Subcutaneous abdominal adipose tissue (tissue), 5 donors: ENCODE data around the gene OSBPL1A.

ENCODE experiments used
- H3K27ac ChIP-seq: one replicate; pipeline ENCODE4 v1.7.0; 2013; ENCODE audit warnings: low read depth, mild to moderate bottlenecking, inconsistent platforms, low read length, moderate library complexity
- H3K27me3 ChIP-seq, 5 donors: one replicate each; pipeline ENCODE4 v1.7.0; 2013; ENCODE audit warnings: low read length in 5 of 5, inconsistent platforms in 1 of 5; ENCODE audit not compliant: control insufficient read depth in 5 of 5, insufficient read depth in 4 of 5
- H3K36me3 ChIP-seq, 5 donors: one replicate each; pipeline ENCODE4 v1.7.0; 2013; ENCODE audit warnings: low read length in 5 of 5; ENCODE audit not compliant: control insufficient read depth in 5 of 5, insufficient read depth in 5 of 5
- H3K4me1 ChIP-seq, 5 donors: one replicate each; pipeline ENCODE4 v1.7.0; 2013; ENCODE audit warnings: low read length in 5 of 5, mild to moderate bottlenecking in 3 of 5, moderate library complexity in 1 of 5; ENCODE audit not compliant: control insufficient read depth in 5 of 5, insufficient read depth in 5 of 5
- H3K4me3 ChIP-seq, 5 donors: one replicate each; pipeline ENCODE4 v1.7.0; 2013; ENCODE audit warnings: low read length in 5 of 5, low read depth in 1 of 5
- H3K9ac ChIP-seq, 5 donors: one replicate each; pipeline ENCODE4 v1.7.0; 2013; ENCODE audit warnings: low read length in 5 of 5, mild to moderate bottlenecking in 4 of 5, moderate library complexity in 3 of 5
- H3K9me3 ChIP-seq, 5 donors: one replicate each; pipeline ENCODE4 v1.7.0; 2013; ENCODE audit warnings: low read length in 5 of 5; ENCODE audit not compliant: control insufficient read depth in 5 of 5
- donor health status: healthy.
- donor health status: healthy.
- donor health status: healthy.
- donor health status: healthy.
- donor health status: healthy.

The OSBPL1A gene

DNA sequence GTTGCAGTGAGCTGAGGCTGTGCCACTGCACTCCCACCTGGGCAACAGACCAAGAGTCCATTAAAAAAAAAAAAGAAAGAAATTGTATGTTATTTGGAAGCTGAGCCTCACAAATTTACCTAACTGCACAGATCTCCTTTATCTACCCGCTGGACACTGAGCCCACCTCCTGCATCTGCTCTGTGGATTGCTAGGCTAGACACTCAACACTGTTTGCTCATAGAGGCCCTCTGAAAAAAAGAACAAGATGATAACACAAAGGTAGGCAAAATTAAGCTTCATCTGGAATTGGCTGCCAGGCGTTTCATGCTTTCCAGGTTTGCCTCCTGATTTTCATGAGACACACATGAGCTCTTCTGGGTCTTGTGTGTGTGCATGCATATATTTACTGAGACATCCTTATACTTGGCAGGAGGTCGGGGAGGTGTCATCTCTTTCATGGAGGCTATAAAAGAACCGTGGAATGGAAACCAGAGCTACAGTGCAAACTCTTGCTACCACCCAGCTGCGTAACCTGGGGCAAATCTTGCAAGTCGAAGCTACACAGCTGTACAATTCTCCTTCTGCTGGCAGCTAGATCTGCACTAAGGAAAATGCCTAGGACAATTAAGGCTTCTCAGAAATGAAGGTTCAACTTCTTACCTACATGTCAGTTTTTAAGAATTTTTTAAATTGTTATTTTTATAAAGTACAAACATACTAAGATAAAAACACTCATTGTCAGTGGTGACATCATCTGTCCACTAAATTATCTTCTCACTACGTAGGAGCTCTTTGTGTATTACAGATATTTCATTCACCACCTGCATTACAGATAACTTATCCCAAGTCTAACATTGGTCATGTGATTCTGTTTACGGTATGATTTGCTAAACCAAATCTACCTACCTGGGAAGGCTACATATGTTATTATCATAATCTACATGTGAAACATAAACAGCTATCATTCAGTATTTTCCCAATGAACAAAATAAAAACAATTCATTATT lies 195.6 kb downstream of the OSBPL1A start:
- H3K36me3 ChIP-seq: no peaks in the 10 kb centered on the region
- H3K4me3 ChIP-seq: no peak overlapping the region
- peaks cover 0 to 8% (median 0%) of the 10 kb centered on the region in 5 donors for H3K4me1 ChIP-seq
- no peak overlapping the region for H3K27ac ChIP-seq
- H3K27me3 ChIP-seq: no peaks in the 10 kb centered on the region
- no peaks in the 10 kb centered on the region for H3K9me3 ChIP-seq
- no peak overlapping the region for H3K9ac ChIP-seq

DNA sequence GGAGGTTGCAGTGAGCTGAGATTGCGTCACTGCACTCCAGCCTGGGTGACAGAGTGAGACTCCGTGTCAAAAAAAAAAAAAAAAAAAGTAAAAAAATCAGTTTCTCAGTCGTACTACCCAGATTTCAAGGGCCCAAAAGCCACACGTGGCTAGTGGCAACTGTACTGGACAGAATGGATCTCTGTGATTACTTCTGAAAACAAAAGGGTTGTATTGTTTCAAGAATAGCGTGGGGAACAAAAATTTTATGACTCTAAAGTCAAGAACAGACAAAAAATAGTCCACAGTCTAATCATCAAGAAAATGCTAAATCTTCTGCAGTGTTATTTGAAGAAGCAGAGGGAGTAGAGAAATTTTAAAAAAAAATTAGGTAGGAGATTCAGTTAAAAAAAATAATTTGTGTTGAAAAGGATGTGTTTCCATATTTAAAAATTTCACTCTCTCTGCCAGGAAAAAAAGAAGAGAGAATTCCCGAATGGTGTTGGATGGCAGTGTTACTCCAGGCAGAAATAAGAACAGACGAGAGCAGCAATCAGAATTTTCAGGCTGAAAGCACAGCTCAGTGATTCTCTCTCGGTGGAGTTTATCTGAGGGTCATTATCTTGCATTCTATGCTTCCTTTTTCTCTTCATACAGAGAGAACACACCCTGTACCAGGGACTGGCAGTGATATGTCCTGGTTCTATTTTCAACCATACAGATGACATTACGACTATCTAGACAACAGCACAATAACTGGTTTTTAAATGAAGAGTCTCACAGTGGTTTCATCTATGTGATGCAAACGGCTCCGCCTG lies 196.9 kb downstream of the OSBPL1A start:
- peaks cover 0 to 5% (median 0%) of the 10 kb centered on the region in 5 donors for H3K36me3 ChIP-seq
- H3K9ac ChIP-seq: no peak overlapping the region
- H3K9me3 ChIP-seq: no peaks in the 10 kb centered on the region
- H3K4me3 ChIP-seq: no peak overlapping the region
- H3K27ac ChIP-seq: no peak overlapping the region
- no peaks in the 10 kb centered on the region for H3K27me3 ChIP-seq
- peaks cover 0 to 8% (median 0%) of the 10 kb centered on the region in 5 donors for H3K4me1 ChIP-seq

DNA sequence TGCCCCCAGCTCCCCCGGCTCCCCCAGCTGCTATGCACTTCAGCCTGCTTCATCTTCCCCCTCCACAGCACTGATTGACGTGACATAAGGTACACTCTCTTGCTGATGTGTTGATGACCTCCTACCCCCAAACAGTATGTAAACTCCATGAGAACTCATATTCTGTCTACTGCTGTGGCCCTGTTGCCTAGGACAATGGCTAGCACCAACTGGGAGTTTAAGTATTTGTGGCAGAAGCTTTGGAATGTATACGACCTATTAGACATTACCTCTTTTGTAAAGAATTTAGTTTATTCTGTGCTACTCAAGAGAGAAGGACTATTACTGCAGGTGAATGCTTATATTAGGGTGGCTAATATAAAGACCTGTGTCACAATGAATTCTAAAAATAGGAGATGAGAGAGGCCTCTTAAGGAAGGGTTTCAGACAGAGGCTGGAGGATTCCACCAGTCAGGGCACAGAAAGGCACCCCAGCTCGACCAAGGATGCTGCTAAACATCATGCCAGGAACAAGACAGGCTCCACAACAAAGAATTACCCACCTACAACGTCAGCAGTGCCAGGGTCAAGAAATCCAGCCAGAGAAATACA lies 198.2 kb downstream of the OSBPL1A start:
- Histone ChIP-seq H3K9ac (no peak overlapping the region), H3K27ac (no peak overlapping the region)

DNA sequence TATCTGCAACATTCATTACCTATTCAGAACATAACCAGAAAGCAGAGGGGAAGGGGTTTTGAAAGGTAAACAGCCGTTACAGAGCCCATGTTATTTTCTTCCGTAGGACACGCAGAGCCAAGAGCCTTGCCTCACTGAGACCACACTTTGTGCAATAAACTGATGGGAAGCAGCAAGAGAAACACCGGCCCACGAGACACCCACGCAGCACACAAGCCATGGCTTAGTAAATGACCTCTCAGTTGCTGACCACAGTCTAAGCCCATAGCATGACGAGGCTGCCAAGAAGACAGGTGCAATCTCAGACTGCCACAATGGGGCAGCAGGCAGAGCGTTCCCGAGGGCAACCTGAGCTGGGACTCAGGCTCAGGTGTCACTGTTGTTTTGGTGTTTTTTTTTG lies 199.2 kb downstream of the OSBPL1A start:
- Histone ChIP-seq H3K4me3 (no peak overlapping the region), H3K9me3 (no peaks in the 10 kb centered on the region), H3K36me3 (peaks cover 6 to 15% (median 9%) of the 10 kb centered on the region in 5 donors), H3K27me3 (no peaks in the 10 kb centered on the region), H3K4me1 (peaks cover 0 to 8% (median 0%) of the 10 kb centered on the region in 5 donors), H3K27ac (no peak overlapping the region), H3K9ac (no peak overlapping the region)

More for the DNA sequence above, 198.2 kb downstream of the OSBPL1A start:
- Histone ChIP-seq H3K36me3 (peaks cover 2 to 15% (median 7%) of the 10 kb centered on the region in 5 donors), H3K4me1 (peaks cover 0 to 8% (median 0%) of the 10 kb centered on the region in 5 donors), H3K27me3 (no peaks in the 10 kb centered on the region), H3K9me3 (no peaks in the 10 kb centered on the region), H3K4me3 (no peak overlapping the region)

DNA sequence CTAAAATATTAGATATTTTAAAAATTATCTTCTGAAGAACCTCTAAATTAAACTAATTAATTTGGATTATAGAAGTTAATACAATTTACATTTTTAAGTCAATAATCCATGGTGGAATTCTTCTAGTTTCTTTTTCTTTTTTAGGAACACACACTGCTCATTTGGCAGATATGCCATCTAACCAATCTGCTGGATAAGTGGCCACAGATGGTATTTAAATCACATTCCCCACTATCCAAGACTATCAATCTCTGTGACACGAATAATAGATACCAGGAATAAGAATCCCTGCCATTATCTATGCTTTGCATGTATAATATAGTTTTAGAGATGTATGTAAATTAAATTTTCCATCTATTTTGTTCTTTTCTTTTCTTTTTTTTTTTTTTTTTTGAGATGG lies 200.2 kb downstream of the OSBPL1A start:
- no peaks in the 10 kb centered on the region for H3K9me3 ChIP-seq
- no peak overlapping the region for H3K27ac ChIP-seq

DNA sequence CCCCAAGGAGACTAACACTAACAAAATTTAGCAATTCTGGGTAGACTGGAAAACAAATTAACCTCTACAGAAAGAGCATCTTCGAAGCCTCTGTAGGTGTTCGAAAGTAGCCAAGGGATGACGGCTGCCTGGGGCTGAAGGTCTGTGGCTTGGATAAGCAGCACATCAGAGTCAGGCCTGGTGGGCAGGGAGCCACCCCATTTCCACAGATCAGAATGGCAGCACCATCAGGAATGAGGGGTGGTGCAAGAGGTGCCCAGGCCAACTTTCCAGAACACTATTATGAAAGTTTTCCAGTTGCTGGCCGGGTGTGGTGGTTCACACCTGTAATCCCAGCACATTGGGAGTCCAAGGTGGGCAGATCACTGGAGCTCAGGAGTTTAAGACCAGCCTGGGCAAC lies 200.9 kb downstream of the OSBPL1A start:
- Histone ChIP-seq H3K4me1 (peaks cover 0 to 8% (median 0%) of the 10 kb centered on the region in 5 donors), H3K27me3 (no peaks in the 10 kb centered on the region), H3K27ac (no peak overlapping the region), H3K9ac (no peak overlapping the region), H3K9me3 (no peaks in the 10 kb centered on the region), H3K4me3 (no peak overlapping the region), H3K36me3 (peaks cover 6 to 15% (median 9%) of the 10 kb centered on the region in 5 donors)

More for the DNA sequence above, 200.2 kb downstream of the OSBPL1A start:
- no peak overlapping the region for H3K4me3 ChIP-seq
- no peaks in the 10 kb centered on the region for H3K27me3 ChIP-seq
- peaks cover 6 to 15% (median 9%) of the 10 kb centered on the region in 5 donors for H3K36me3 ChIP-seq
- H3K9ac ChIP-seq: no peak overlapping the region
- H3K4me1 ChIP-seq: peaks cover 0 to 8% (median 0%) of the 10 kb centered on the region in 5 donors

DNA sequence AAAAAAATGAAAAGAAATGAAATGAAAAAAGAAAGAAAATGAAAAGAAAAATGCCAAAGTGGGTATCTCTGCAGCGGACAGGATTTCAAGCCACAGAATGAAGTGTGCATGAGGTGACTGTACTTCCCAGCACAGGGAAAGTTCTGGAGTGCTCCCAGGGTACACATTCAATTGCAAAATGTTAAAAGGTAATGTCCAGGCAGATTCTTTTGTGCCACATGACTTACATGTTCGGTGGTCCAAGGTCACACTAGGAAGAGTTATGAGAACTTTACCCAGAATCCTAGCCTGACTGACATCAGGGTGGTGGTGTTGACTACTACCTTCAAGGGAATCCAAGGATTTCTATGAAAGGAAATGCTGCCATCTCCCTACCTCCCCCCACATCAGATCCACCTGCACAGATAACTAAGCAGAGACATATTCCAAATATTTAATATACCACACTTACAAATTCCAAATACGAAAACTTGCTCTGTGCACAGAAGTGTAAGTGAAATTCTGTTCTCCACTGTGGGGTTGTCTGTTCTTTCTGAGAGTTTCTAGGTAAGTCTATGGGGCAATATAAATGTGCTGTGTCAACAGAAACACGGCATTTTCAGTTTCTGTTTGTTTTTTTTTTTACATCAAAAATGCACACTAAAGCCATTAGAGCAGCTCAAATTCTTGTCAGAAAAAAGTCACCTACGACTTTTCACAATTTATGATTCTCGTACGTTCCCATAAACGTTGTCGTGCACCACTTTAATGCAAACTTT lies 202.1 kb downstream of the OSBPL1A start:
- Histone ChIP-seq H3K4me3 (no peak overlapping the region), H3K27ac (no peak overlapping the region), H3K27me3 (no peaks in the 10 kb centered on the region), H3K9me3 (no peaks in the 10 kb centered on the region), H3K9ac (no peak overlapping the region), H3K4me1 (peaks cover 0 to 8% (median 0%) of the 10 kb centered on the region in 5 donors), H3K36me3 (peaks cover 6 to 15% (median 9%) of the 10 kb centered on the region in 5 donors)

DNA sequence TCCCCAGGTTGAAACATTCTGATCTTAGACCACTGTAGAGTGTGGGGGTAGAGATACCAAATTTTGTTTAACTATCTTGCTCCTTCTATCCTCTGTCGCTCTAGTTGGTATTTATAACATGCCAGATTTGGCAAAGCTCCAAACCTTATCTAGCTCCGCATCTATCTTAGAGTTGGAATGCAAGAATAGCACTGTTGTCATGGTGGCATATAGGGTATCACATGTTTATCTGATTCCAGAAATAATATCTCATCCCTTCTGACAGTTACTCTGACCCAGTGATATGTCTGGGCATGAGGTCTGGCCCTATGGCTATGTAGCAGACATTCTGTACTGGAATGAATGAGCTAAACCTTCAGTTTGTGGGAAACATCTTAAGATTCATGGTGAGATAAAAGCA lies 207.0 kb downstream of the OSBPL1A start:
- Histone ChIP-seq H3K4me1 (peaks cover 4 to 24% (median 19%) of the 10 kb centered on the region in 5 donors), H3K9me3 (no peaks in the 10 kb centered on the region), H3K4me3 (no peak overlapping the region), H3K27ac (no peak overlapping the region), H3K9ac (no peak overlapping the region), H3K36me3 (peaks cover 5 to 16% (median 8%) of the 10 kb centered on the region in 5 donors), H3K27me3 (no peaks in the 10 kb centered on the region)

DNA sequence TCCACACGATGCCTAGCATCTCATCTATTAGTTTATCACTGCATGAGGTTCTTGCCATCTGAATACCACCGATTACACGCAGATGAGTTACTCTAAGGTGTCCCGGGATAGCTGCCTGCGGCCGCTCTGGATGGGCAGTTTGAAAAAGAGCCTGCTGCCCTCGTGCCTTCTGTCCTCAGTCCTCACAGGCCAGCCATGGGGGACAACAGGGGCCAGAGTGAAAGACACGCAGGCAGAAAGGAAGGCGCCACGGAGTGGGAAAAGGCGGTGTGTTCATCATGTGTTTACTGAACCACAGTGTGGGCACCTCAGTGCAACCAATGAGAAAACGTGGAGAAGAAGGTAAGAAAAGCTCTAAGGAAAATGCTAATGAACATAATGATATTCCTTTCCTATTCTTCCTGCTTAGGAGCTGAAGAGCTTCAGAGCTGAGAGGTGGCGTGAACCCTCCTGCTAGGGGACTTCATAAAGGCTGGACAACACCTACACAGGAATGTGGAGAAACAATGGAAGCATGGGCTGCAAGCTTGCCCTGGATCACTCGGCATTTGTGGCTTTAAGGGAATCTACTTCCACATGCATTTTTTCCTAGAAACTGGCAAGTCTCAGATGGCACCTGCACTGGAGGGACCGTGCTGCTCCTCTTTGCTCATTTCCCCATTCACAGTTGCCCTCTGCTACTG lies 207.8 kb downstream of the OSBPL1A start:
- Histone ChIP-seq H3K4me1 (peaks cover 4 to 24% (median 19%) of the 10 kb centered on the region in 5 donors), H3K9ac (no peak overlapping the region), H3K27ac (no peak overlapping the region), H3K36me3 (peaks cover 0 to 12% (median 4%) of the 10 kb centered on the region in 5 donors), H3K4me3 (no peak overlapping the region), H3K9me3 (no peaks in the 10 kb centered on the region), H3K27me3 (no peaks in the 10 kb centered on the region)
